ENCODE measurements around the gene KRT82.

The KRT82 gene

GRCh38 chr12:52403561-52403960 is 2.6 kb downstream of the KRT82 start:
- POLR2A ChIA-PET (ENCODE audit: low non-redundant PET): no interaction called here
- CTCF ChIA-PET: interaction anchor here (0.6 to 0.7 kb wide), 3 partner anchors 379 to 972 kb away, joined by 3 to 4 read pairs (median 3); no protein-coding TSS in a partner anchor
- no peak overlapping the region for H3K27ac ChIP-seq
- no peak for DNase-seq (ENCODE audit: low spot score)
- TF ChIP-seq CTCF (conservative IDR thresholded peaks at IDR 0.05; ENCODE audit: low read depth): no peak

GRCh38 chr12:52402873-52403540 is 3.1 kb downstream of the KRT82 start:
- H3K27ac ChIP-seq: no peak overlapping the region
- TF ChIP-seq CTCF (conservative IDR thresholded peaks at IDR 0.05; ENCODE audit: low read depth): no peak
- POLR2A ChIA-PET (ENCODE audit: low non-redundant PET): no interaction called here
- CTCF ChIA-PET: interaction anchor here (0.6 to 0.7 kb wide), 3 partner anchors 30 to 973 kb away, joined by 3 read pairs; no protein-coding TSS in a partner anchor
- no peak for DNase-seq (ENCODE audit: low spot score)

DNA sequence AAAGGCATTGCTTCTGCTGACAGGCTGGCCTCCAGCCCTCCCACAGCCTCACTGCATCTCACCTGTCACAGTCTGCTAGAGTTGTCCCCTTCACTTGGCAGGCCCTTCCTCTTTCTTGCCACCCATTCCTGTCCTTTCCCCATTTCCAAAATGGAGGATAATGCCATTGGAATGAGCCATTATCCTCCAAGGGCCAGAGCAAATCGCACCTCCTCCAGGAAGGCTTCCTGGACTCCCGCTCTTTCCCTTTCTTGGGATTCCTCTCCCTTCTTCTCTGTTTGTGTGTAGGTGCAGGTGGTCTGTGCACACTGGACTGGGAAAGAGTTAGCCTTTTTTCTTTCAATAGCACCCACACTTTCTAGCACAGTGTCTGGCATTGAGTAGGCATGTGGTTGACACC is 3.8 kb downstream of the KRT82 start:
- no peak for DNase-seq (ENCODE audit: low spot score)
- TF ChIP-seq CTCF (conservative IDR thresholded peaks at IDR 0.05; ENCODE audit: low read depth): no peak
- POLR2A ChIA-PET (ENCODE audit: low non-redundant PET): no interaction called here
- H3K27ac ChIP-seq: no peak overlapping the region
- CTCF ChIA-PET: interaction anchor here (0.7 kb wide), 1 partner anchor 30 kb away, joined by 3 read pairs; no protein-coding TSS in a partner anchor

GRCh38 chr12:52401926-52402325 is 4.2 kb downstream of the KRT82 start:
- no peak overlapping the region for H3K27ac ChIP-seq
- TF ChIP-seq CTCF (conservative IDR thresholded peaks at IDR 0.05; ENCODE audit: low read depth): no peak
- ChIA-PET POLR2A (ENCODE audit: low non-redundant PET) (no interaction called here), CTCF (no interaction called here)
- no peak for DNase-seq (ENCODE audit: low spot score)

DNA sequence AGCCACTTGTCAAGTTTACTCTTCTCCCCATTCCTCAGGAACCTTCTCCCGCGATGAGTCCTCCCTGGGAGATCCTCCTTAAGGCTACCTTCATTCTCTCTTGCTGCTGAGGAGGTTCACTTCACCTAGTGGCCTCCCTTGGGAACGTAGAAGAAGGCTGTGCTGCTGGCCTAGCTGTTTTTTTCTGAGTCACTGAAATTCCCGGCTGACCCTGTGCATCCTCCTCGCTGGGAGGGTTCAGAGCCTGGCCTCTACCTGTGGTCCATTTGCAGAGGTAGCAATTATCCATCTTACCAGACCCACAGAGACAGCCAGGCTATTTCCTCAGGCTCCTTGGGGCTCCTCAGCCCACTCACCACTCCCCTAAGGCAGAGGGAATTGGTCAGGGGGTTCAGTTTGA is 4.6 kb downstream of the KRT82 start:
- no peak overlapping the region for H3K27ac ChIP-seq
- ChIA-PET POLR2A (ENCODE audit: low non-redundant PET) (no interaction called here), CTCF (no interaction called here)
- no peak for DNase-seq (ENCODE audit: low spot score)
- TF ChIP-seq CTCF (conservative IDR thresholded peaks at IDR 0.05; ENCODE audit: low read depth): no peak

GRCh38 chr12:52400906-52401305 is 5.2 kb downstream of the KRT82 start:
- POLR2A ChIA-PET (ENCODE audit: low non-redundant PET): no interaction called here
- TF ChIP-seq CTCF (conservative IDR thresholded peaks at IDR 0.05; ENCODE audit: low read depth): no peak
- no peak for DNase-seq (ENCODE audit: low spot score)
- CTCF ChIA-PET: no interaction called here
- H3K27ac ChIP-seq: no peak overlapping the region
